G401.6 (cell line): ENCODE measurements around the gene CUL2.
"Not testable (repeated sequence)": the region's sequence is repeated elsewhere in the genome, so short reads cannot be mapped to it uniquely, and the experiment has no call there.

ENCODE experiments used
- FAIRE-seq: peaks from 2 replicates; lab custom pipeline; 2012; peaks lifted over from hg19 to GRCh38; lab: Jason Lieb, UNC

Gene CUL2

GRCh38 chr10:34974364-34975065, 115.6 kb downstream of the CUL2 start:
- not testable (repeated sequence) for FAIRE-seq

- FAIRE-seq = not testable (repeated sequence)
Observed at GRCh38 chr10:34973757-34974156, 116.4 kb downstream of the CUL2 start.

- not testable (repeated sequence) for FAIRE-seq
Observed at GRCh38 chr10:34973121-34973520, 117.0 kb downstream of the CUL2 start.

- FAIRE-seq = not testable (repeated sequence)
Observed at GRCh38 chr10:34972591-34972990, 117.5 kb downstream of the CUL2 start.

GRCh38 chr10:34971606-34972334, 118.4 kb downstream of the CUL2 start:
- FAIRE-seq = not testable (repeated sequence)

GRCh38 chr10:34969171-34969570, 121.0 kb downstream of the CUL2 start:
- FAIRE-seq = no peak

GRCh38 chr10:34967335-34967880, 122.7 kb downstream of the CUL2 start:
- no peak for FAIRE-seq

GRCh38 chr10:34966451-34966850, 123.7 kb downstream of the CUL2 start:
- no peak for FAIRE-seq

- FAIRE-seq = no peak
Observed at GRCh38 chr10:34966040-34966439, 124.1 kb downstream of the CUL2 start.

GRCh38 chr10:34964166-34964800, 125.9 kb downstream of the CUL2 start:
- no peak for FAIRE-seq

- no peak for FAIRE-seq
Observed at GRCh38 chr10:34962866-34963265, 127.3 kb downstream of the CUL2 start.

GRCh38 chr10:34960983-34961382, 129.2 kb downstream of the CUL2 start:
- no peak for FAIRE-seq

- FAIRE-seq = no peak
Observed at GRCh38 chr10:34959786-34960185, 130.4 kb downstream of the CUL2 start.

- FAIRE-seq = no peak
Observed at GRCh38 chr10:34959321-34959720, 130.8 kb downstream of the CUL2 start.
